GM19035 (cell line): Measurements from ENCODE around the gene LAMTOR4.

Experiments used
- ATAC-seq: cut with Tn5 transposase; IDR thresholded peaks from one replicate; pipeline ENCODE4 v1.9.1; 2021; ENCODE audit not compliant: unreplicated experiment

The LAMTOR4 gene

DNA sequence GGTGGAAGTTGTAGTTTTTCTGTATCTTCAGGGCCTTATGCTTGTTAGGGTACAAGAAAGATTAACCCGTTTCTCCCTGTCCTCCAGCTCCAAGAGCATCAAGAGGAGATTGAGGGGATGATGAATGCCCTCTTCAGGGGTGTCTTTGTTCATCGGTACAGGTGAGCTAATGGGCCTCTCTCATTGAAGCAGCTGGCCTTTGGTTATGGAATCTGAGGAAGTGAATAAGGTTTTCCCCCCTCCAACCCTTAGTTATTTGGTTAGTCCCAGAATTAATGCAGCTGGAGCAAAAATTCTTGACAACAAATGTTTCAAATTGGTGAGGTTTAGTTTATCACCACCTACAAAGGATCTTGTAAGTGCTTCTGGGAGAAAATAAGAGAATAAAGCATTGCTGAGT lies 46.5 kb downstream of the LAMTOR4 start:
- ATAC-seq: no peak

GRCh38 chr7:100195901-100196322 lies 47.2 kb downstream of the LAMTOR4 start:
- peak; percentile 60 for ATAC-seq

DNA sequence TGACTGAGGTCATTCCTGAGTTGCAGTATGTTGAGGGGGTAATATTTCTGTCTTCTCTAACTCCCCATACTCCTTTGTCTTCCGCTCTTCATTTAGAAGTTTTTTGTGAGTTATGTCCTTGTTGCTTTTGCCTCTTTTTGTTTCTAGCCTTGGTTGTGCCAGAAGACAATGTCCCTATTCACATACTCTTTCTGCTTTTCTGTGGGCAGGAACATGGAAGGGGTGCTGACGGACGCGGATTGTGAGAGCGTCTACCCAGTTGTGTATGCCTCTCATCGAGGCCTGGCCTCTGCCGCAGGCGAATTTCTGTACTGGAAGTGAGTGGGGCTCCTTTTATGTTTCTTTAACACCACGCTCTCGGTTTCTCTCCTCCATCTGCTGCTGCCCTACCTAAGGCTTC lies 49.5 kb downstream of the LAMTOR4 start:
- ATAC-seq: no peak

GRCh38 chr7:100200693-100201092 lies 52.0 kb downstream of the LAMTOR4 start:
- no peak for ATAC-seq
